Subcutaneous abdominal adipose tissue (tissue), 5 donors: ENCODE data around the gene CRTAC1.

Experiments used
- H3K27ac ChIP-seq: one replicate; pipeline ENCODE4 v1.7.0; 2013; ENCODE audit warnings: low read depth, mild to moderate bottlenecking, inconsistent platforms, low read length, moderate library complexity
- H3K27me3 ChIP-seq, 5 donors: one replicate each; pipeline ENCODE4 v1.7.0; 2013; ENCODE audit warnings: low read length in 5 of 5, inconsistent platforms in 1 of 5; ENCODE audit not compliant: control insufficient read depth in 5 of 5, insufficient read depth in 4 of 5
- H3K36me3 ChIP-seq, 5 donors: one replicate each; pipeline ENCODE4 v1.7.0; 2013; ENCODE audit warnings: low read length in 5 of 5; ENCODE audit not compliant: control insufficient read depth in 5 of 5, insufficient read depth in 5 of 5
- H3K4me1 ChIP-seq, 5 donors: one replicate each; pipeline ENCODE4 v1.7.0; 2013; ENCODE audit warnings: low read length in 5 of 5, mild to moderate bottlenecking in 3 of 5, moderate library complexity in 1 of 5; ENCODE audit not compliant: control insufficient read depth in 5 of 5, insufficient read depth in 5 of 5
- H3K4me3 ChIP-seq, 5 donors: one replicate each; pipeline ENCODE4 v1.7.0; 2013; ENCODE audit warnings: low read length in 5 of 5, low read depth in 1 of 5
- H3K9ac ChIP-seq, 5 donors: one replicate each; pipeline ENCODE4 v1.7.0; 2013; ENCODE audit warnings: low read length in 5 of 5, mild to moderate bottlenecking in 4 of 5, moderate library complexity in 3 of 5
- H3K9me3 ChIP-seq, 5 donors: one replicate each; pipeline ENCODE4 v1.7.0; 2013; ENCODE audit warnings: low read length in 5 of 5; ENCODE audit not compliant: control insufficient read depth in 5 of 5
- donor health status: healthy.
- donor health status: healthy.
- donor health status: healthy.
- donor health status: healthy.
- donor health status: healthy.

The CRTAC1 gene

DNA sequence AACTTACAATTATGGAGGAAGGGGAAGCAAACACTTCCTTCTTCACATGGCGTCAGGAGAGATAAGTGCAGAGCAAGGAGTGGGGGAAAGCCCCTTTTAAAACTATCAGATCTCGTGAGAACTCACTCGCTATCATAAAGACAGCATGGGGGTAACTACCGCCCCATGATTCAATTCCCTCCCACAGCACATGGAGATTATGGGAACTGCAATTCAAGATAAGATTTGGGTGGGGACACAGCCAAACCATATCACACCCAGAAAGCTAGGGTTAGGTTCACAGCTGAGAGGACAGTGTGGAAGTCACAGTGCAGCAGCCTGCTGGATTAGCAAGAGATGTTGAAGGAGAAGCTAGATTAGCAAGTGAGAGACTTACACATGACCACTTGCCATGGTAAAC, 81.6 kb downstream of the CRTAC1 start:
- H3K27me3 ChIP-seq: peaks cover 0 to 5% (median 0%) of the 10 kb centered on the region in 5 donors
- H3K9ac ChIP-seq: no peak overlapping the region
- H3K9me3 ChIP-seq: peaks cover 0 to 13% (median 11%) of the 10 kb centered on the region in 5 donors
- no peaks in the 10 kb centered on the region for H3K4me1 ChIP-seq
- H3K4me3 ChIP-seq: no peak overlapping the region
- H3K36me3 ChIP-seq: no peaks in the 10 kb centered on the region
- H3K27ac ChIP-seq: no peak overlapping the region

DNA sequence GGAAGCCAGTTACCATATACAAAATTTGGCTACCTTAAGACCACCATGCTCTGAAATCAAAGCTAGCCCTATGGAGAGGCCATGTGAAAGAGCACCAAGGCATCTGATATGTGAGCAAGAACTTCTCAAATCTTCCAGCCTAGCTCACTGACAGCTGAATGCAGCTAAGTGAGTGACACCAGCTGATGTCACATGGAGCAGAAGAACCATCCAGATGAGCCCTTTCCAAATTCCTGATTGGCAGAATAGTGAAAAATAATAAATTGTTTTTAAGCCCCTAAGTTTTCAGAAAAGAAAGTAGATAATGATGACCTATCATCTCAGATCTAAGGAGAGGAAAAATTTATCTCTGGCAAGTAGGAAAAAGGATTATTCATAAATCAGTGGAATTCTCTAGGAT, 85.6 kb downstream of the CRTAC1 start:
- Histone ChIP-seq H3K4me1 (no peaks in the 10 kb centered on the region), H3K27me3 (peaks cover 0 to 11% (median 10%) of the 10 kb centered on the region in 5 donors), H3K9me3 (peaks cover 0 to 13% (median 11%) of the 10 kb centered on the region in 5 donors), H3K4me3 (no peak overlapping the region), H3K9ac (no peak overlapping the region), H3K36me3 (no peaks in the 10 kb centered on the region), H3K27ac (no peak overlapping the region)

DNA sequence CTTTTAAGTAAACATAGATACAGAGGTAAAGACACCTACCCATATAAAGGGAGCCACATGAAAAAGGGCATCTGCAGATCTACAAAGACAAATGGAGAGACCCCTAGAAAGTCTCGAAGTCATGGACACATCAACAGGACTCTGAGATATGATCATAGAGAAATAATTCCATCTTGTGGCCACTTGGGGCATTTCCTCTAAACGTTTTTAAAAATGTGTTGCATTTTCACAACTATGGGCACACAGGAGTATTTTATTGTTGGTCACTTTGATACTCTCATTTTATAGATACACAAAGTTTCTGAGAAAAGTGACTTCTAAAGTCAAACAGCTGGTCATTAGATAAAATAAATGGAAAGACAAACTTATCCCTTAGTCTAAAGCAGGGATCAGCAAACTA, 87.1 kb downstream of the CRTAC1 start:
- H3K36me3 ChIP-seq: no peaks in the 10 kb centered on the region
- H3K9ac ChIP-seq: no peak overlapping the region
- peaks cover 0 to 13% (median 10%) of the 10 kb centered on the region in 5 donors for H3K27me3 ChIP-seq
- no peak overlapping the region for H3K27ac ChIP-seq
- no peak overlapping the region for H3K4me3 ChIP-seq
- no peaks in the 10 kb centered on the region for H3K4me1 ChIP-seq
- H3K9me3 ChIP-seq: peaks cover 0 to 13% (median 8%) of the 10 kb centered on the region in 5 donors

DNA sequence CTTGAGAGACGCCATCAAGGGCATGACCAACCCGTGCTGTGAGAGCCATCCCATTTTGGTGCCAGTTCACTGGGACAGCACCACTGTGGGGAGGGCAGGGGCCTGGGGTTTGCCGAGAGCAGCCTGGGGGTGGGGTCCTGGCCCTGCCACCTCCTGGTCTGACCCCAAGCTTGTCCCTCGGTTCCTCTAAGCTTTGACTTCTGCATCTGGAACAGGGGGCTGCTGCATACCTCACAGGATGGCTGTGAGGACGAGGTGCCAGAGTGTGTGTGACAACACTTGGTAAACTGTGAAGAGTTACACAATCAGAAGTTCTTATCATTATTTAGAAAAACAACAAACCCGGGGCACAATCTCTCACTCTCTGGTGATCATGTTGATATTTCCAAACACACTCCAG, 89.9 kb downstream of the CRTAC1 start:
- H3K27me3 ChIP-seq: peaks cover 0 to 17% (median 10%) of the 10 kb centered on the region in 5 donors
- H3K4me3 ChIP-seq: no peak overlapping the region
- no peak overlapping the region for H3K27ac ChIP-seq
- H3K9me3 ChIP-seq: peaks cover 0 to 13% (median 7%) of the 10 kb centered on the region in 5 donors
- H3K4me1 ChIP-seq: no peaks in the 10 kb centered on the region
- no peaks in the 10 kb centered on the region for H3K36me3 ChIP-seq
- no peak overlapping the region for H3K9ac ChIP-seq

DNA sequence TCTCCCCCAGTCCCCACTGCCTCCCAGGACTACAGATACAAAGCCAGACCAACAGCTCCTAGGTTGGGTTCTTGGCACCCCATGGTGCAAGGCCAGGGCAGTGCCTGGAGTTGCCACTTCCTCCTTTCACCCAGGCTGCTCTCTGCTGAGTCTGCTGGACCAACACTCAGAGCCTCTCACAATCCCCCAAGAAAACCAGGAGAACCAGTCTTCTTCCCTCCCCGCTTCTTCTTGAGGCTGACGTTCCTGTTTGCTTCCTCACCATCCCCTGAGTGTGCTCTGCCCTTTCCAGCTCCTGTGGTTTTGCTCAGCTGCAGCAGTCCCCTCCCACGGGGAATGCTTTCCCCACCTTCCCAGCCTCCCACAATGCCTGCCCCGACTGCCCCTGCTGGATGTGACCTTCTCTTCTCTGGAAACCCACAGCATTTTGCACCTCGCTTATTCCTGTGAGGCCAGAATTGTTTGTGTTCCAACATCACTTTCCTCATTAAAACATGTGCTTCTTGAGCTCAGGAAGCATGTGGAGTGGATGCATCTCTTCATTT, 90.9 kb downstream of the CRTAC1 start:
- H3K9me3 ChIP-seq: peaks cover 0 to 6% (median 2%) of the 10 kb centered on the region in 5 donors
- no peak overlapping the region for H3K4me3 ChIP-seq
- no peak overlapping the region for H3K27ac ChIP-seq
- no peak overlapping the region for H3K9ac ChIP-seq
- H3K4me1 ChIP-seq: no peaks in the 10 kb centered on the region
- no peaks in the 10 kb centered on the region for H3K36me3 ChIP-seq
- H3K27me3 ChIP-seq: peaks cover 0 to 17% (median 10%) of the 10 kb centered on the region in 5 donors

DNA sequence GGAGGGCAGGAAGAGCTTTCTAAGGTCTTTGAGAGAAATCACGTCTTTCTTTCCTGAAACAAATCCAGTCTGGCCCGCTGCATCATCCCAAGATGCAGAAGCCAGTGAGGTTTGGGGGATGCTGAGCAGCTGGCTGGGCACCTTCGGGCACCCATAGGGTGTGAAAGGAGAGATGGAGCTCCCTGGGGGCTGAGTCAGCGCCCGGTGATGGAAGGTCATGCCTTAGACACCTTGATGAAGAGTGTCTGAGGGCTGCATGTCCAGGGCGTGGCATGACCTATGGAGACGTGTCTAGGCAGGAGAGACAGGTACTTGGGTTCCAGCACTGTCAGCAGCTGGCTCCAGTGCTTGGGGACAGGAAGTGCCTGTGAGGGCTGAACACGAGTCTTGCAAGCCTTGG, 92.5 kb downstream of the CRTAC1 start:
- no peaks in the 10 kb centered on the region for H3K4me1 ChIP-seq
- H3K27me3 ChIP-seq: peaks cover 6 to 27% (median 13%) of the 10 kb centered on the region in 5 donors
- no peak overlapping the region for H3K27ac ChIP-seq
- H3K9ac ChIP-seq: no peak overlapping the region
- H3K36me3 ChIP-seq: no peaks in the 10 kb centered on the region
- H3K4me3 ChIP-seq: no peak overlapping the region
- no peaks in the 10 kb centered on the region for H3K9me3 ChIP-seq

DNA sequence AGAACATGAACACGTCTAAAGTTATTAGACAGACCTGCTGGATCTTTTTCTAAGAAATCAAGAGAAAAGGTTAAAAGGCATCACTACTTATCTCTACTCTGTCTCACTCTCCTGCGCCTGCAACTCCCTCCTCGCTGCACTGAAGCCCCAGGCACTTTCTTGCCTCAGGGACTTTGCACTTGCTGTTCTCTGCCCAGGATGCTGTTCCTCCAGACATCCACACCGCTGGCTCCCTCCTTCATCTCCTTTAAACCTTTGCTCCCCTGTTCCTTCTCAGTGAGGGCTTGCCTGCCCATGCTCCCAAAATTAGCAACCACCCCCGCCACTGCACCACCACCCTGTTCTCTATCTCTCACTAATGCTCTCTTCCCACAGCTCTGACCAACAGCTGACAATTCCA, 93.4 kb downstream of the CRTAC1 start:
- Histone ChIP-seq H3K9ac (no peak overlapping the region), H3K9me3 (no peaks in the 10 kb centered on the region), H3K27me3 (peaks cover 6 to 27% (median 13%) of the 10 kb centered on the region in 5 donors), H3K4me3 (no peak overlapping the region), H3K27ac (no peak overlapping the region), H3K36me3 (no peaks in the 10 kb centered on the region), H3K4me1 (no peaks in the 10 kb centered on the region)

DNA sequence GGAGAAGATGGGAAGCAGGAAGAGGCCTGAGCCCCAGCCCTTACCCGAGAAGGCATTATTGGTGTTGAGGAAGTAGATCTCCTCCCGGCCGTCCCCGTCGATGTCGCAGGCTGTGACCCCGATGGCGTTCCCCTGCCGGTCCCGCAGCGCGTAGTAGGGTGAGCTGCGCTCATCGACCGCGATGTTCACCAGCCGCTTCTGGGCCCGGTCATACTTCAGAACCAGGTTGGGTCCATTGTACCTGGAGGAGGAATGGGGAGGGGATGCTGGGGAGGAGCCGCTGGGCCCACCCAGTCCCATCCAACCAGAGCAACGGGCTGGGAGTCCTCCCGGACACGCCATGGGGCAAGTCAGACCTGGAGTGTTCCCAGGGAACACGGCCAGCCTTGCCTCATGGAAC, 94.3 kb downstream of the CRTAC1 start:
- H3K27me3 ChIP-seq: peaks cover 6 to 22% (median 9%) of the 10 kb centered on the region in 5 donors

DNA sequence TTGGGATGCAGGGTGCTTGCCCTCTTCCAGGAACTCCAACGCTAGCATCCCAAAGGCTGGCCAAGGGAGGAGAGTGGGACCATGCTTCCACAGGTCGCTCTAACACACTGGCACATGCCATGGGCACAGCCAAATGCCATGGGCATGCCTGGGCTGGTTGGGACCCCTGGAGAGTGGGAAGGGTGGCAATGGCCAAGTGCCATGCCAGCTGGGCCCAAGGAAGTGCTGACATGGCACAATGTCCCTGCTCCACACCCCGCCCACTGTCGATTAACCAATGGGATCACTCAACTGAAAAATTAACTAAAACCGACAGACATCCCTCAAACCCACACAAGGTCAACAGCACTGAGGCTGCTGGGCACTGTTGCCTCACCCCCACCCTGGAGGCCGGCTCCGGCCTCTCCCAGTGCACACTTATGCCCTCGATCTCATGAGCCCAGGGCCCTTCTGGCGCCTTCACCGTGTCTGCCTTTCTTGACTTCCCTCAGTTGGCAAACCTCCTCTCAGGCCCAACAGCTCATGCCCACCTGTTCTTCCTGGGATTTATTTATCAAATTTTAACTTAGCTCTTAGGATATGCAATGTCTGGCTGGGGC, 97.4 kb downstream of the CRTAC1 start:
- Histone ChIP-seq H3K27me3 (peaks cover 6 to 20% (median 9%) of the 10 kb centered on the region in 5 donors), H3K9ac (no peak overlapping the region), H3K36me3 (no peaks in the 10 kb centered on the region), H3K4me3 (no peak overlapping the region), H3K27ac (no peak overlapping the region), H3K9me3 (no peaks in the 10 kb centered on the region), H3K4me1 (no peaks in the 10 kb centered on the region)

More for the DNA sequence above, 94.3 kb downstream of the CRTAC1 start:
- no peaks in the 10 kb centered on the region for H3K36me3 ChIP-seq
- no peaks in the 10 kb centered on the region for H3K9me3 ChIP-seq
- H3K9ac ChIP-seq: no peak overlapping the region
- no peak overlapping the region for H3K27ac ChIP-seq
- H3K4me1 ChIP-seq: no peaks in the 10 kb centered on the region
- no peak overlapping the region for H3K4me3 ChIP-seq

DNA sequence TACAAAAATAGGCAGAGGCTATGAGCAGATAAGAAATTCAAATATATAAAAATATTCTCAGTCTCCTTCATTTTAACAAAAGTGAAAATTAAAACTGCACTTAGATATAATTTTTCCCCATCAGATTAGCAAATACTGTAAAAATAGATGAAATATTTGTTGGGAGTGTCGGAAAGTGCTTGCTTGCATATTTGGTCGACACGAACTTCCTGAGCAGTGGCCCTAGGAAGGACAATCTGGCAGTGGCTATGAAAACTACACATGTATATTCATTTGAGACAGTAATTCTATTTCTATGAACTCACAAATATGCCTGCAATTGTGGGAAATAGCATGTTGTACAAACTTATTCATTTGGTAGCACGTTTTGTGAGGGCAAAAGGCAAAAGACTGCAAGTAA, 99.4 kb downstream of the CRTAC1 start:
- H3K4me3 ChIP-seq: no peak overlapping the region
- no peaks in the 10 kb centered on the region for H3K4me1 ChIP-seq

More for the DNA sequence above, 99.4 kb downstream of the CRTAC1 start:
- H3K36me3 ChIP-seq: no peaks in the 10 kb centered on the region
- H3K27me3 ChIP-seq: peaks cover 9 to 30% (median 20%) of the 10 kb centered on the region in 5 donors
- H3K27ac ChIP-seq: no peak overlapping the region
- no peaks in the 10 kb centered on the region for H3K9me3 ChIP-seq
- H3K9ac ChIP-seq: no peak overlapping the region
